AG04450 (cell line): ENCODE measurements around the gene LBX2. TPM values are rescaled to one million over a fixed set of nuclear protein-coding genes. Genes with fewer than 3 reads are reported as not detected.
"Not testable (repeated sequence)": the region's sequence is repeated elsewhere in the genome, so short reads cannot be mapped to it uniquely, and the experiment has no call there.

Experiments
- CTCF ChIA-PET: fragments of 300-600, 350-600 bp; formaldehyde crosslinking; extraction: SDS; loops from one replicate; lab custom pipeline; 2022; ENCODE audit warnings: antibody characterized with exemption, inconsistent platforms; lab: Charles Lee
- POLR2A ChIA-PET: fragments of 350-600 bp; formaldehyde crosslinking; extraction: SDS; loops from one replicate; lab custom pipeline; 2021; ENCODE audit warnings: antibody characterized with exemption, inconsistent platforms; lab: Yijun Ruan, JAX
- DNase-seq: peaks from one replicate; pipeline ENCODE4 v3.0.0-alpha.2; 2011; ENCODE audit warnings: low read depth, low spot score
- H3K27ac ChIP-seq: one replicate; pipeline ENCODE4 v1.5.1; 2012; ENCODE audit warnings: low read depth, low read length, control low read depth
- H3K27me3 ChIP-seq: one replicate; pipeline ENCODE4 v1.6.0; 2012; ENCODE audit warnings: low read length; ENCODE audit not compliant: control insufficient read depth, insufficient read depth
- H3K4me3 ChIP-seq: 2 replicates; pipeline ENCODE4 v1.5.1; 2011; ENCODE audit warnings: mild to moderate bottlenecking, low read depth, low read length, control low read depth
- H3K9me3 ChIP-seq: 2 replicates; pipeline ENCODE4 v1.5.1; 2012; ENCODE audit warnings: low read length; ENCODE audit not compliant: control insufficient read depth, insufficient read depth
- polyA plus RNA-seq: library from polyadenylated mRNA; depleted of rRNA; stranded (reverse); fragments of >200 nt; gene quantifications from 2 replicates; pipeline ENCODE4 v1.2.3, GENCODE V29; 2011
- TF ChIP-seq, protein P1 (sequence below): IDR thresholded peaks from 2 replicates; pipeline ENCODE4 v1.5.1; 2011; ENCODE audit warnings: low read depth, low read length, control low read depth, inconsistent platforms

LBX2 gene
- polyA plus RNA-seq, 1 experiment: 0.86 TPM

DNA sequence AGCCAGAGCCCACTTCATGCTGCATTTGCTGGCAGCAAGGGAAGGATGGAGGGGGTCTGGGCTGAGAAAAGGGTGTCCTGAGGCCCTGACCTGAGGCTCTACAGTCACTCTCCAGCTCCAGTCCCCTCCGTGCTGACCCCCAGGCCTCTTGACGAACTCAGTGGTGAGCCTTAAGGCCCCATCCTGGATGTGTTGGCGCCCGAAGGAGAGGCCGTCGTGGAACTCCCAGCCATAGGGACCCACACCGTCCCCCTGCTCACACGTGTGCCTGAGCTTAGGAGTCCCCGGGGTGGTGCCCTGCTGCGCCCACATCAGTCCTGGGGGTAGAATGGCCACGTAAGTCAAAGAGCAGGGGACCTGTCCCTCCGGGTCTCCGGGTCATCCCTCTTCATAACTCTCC, 35.0 kb downstream of the LBX2 start:
- DNase-seq: no peak
- ChIA-PET POLR2A (interaction anchor here (1.0 to 1.4 kb wide), 2 partner anchors 10 to 112 kb away, joined by 3 read pairs; partner anchors contain the start of gene INO80B), CTCF (interaction anchor here (0.7 to 1.1 kb wide), 3 partner anchors 14 to 55 kb away, joined by 3 to 4 read pairs (median 3); no protein-coding TSS in a partner anchor)
- TF ChIP-seq, protein P1, sequence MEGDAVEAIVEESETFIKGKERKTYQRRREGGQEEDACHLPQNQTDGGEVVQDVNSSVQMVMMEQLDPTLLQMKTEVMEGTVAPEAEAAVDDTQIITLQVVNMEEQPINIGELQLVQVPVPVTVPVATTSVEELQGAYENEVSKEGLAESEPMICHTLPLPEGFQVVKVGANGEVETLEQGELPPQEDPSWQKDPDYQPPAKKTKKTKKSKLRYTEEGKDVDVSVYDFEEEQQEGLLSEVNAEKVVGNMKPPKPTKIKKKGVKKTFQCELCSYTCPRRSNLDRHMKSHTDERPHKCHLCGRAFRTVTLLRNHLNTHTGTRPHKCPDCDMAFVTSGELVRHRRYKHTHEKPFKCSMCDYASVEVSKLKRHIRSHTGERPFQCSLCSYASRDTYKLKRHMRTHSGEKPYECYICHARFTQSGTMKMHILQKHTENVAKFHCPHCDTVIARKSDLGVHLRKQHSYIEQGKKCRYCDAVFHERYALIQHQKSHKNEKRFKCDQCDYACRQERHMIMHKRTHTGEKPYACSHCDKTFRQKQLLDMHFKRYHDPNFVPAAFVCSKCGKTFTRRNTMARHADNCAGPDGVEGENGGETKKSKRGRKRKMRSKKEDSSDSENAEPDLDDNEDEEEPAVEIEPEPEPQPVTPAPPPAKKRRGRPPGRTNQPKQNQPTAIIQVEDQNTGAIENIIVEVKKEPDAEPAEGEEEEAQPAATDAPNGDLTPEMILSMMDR: no peak
- no peak overlapping the region for H3K27ac ChIP-seq
- H3K9me3 ChIP-seq: no peaks in the 10 kb centered on the region; the same call in 1 of the 2 replicates
- H3K27me3 ChIP-seq: no peaks in the 10 kb centered on the region
- peak overlapping the region; percentile 82 for H3K4me3 ChIP-seq

DNA sequence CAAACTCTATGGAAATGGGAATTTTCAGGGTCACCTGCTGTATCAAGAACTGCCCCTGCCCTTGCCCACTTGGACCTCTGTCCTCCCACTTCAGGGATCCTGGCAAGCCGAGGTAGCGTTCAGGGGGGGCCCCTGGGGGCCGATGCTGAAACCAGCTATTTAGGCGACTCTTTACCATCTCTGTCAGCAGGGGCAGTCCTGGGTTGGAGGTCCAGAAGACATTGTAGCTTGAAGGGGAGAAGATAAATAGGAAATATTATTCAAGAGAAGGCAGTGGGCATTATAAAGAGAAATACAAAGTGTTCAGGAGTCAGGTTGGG, 36.7 kb downstream of the LBX2 start:
- H3K9me3 ChIP-seq: no peaks in the 10 kb centered on the region; the same call in 1 of the 2 replicates
- TF ChIP-seq, protein P1: no peak
- ChIA-PET POLR2A (no interaction called here), CTCF (no interaction called here)
- H3K4me3 ChIP-seq: no peak overlapping the region
- H3K27ac ChIP-seq: no peak overlapping the region
- H3K27me3 ChIP-seq: no peaks in the 10 kb centered on the region
- DNase-seq: no peak

DNA sequence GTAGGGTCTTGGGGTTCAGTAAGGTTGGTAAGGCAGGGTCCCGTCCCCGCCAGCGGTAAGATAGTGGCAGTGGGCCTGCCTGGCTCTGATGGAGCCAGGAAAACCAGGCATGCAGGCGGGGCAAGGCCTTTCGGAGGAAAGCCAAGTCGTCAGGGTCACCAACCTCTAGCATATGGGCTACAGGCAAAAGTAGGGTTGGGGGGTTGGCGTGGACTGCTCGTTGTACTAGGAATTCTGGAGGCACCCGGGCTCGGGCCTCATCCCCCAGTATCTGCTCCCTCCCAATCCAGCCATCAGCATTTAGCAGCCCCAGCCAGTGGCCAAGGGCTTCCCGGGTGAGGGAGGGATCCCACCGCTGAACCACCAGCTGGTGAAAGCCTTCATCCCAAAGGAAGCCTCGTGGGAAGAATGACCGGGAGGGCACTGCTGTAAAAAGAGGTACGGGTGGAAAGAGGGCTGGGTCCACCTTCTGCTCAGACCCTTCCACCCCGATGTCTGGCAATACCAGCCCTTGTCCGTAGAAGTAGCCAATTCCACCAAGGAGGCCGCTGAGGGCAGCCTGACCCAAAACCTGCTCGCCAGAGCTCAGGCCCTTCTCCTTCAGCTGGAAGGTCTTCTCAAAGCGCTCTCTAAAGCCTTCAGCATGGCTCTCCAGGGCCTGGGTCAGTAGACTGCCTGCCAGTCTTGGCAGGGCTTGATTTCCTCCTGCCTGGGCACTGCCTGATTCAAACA, 37.2 kb downstream of the LBX2 start:
- H3K4me3 ChIP-seq: no peak overlapping the region
- DNase-seq: no peak
- H3K27ac ChIP-seq: peak overlapping the region; percentile 11
- ChIA-PET CTCF (interaction anchor here (1.2 kb wide), 1 partner anchor 160 kb away, joined by 14 read pairs; no protein-coding TSS in a partner anchor), POLR2A (no interaction called here)
- H3K9me3 ChIP-seq: no peaks in the 10 kb centered on the region; the same call in 1 of the 2 replicates
- H3K27me3 ChIP-seq: no peaks in the 10 kb centered on the region
- TF ChIP-seq, protein P1: no peak

DNA sequence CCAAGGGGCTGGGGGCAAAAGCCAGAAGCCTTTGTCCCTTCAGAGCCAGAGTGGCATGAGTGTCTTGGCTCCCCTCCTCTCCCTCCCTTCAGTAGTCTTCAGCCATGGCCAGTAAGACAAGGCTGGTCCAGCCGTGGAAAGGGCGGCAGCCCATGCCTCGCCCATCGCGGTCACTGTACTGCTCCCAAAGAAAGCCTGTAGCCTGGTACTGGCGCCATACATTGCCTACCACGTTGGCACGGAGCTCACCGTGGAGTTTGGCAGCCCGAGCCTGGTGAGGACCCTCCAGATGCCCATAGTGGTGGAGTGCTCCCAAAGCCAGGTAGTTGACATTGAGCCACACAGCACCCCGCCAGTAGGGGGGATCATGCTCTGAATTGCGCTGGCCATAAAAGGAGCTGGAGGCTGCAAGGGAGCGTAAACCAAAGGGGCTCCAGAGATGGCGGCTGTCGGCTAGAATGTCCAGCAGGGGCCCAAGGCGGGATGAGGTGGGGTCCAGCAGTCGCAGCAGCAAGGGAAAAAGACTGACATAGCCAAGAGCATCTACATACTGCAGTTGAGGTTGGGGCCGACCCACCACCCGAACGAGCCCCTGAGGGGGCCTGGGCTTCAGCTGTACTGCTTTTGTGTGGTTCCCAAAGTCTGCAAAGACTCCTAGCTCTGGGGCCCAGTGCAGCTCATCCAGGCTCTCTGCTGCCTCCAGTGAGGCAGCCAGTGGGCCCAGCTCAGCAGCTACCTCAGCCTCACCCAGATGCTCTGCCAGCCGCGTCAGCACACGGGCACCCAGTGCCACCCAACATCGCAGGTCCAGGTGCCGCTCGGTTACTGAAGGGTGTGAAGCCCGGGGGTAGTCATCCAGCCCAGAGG, 38.0 kb downstream of the LBX2 start:
- POLR2A ChIA-PET: interaction anchor here (0.6 kb wide), 1 partner anchor 28 kb away, joined by 6 read pairs; no protein-coding TSS in a partner anchor
- no peak for DNase-seq
- TF ChIP-seq, protein P1: peak; percentile 28
- Histone ChIP-seq H3K27ac (no peak overlapping the region), H3K27me3 (no peaks in the 10 kb centered on the region), H3K4me3 (no peak overlapping the region), H3K9me3 (no peaks in the 10 kb centered on the region; the same call in 1 of the 2 replicates)
- CTCF ChIA-PET: interaction anchor here (1.2 kb wide), 1 partner anchor 161 kb away, joined by 14 read pairs; no protein-coding TSS in a partner anchor

DNA sequence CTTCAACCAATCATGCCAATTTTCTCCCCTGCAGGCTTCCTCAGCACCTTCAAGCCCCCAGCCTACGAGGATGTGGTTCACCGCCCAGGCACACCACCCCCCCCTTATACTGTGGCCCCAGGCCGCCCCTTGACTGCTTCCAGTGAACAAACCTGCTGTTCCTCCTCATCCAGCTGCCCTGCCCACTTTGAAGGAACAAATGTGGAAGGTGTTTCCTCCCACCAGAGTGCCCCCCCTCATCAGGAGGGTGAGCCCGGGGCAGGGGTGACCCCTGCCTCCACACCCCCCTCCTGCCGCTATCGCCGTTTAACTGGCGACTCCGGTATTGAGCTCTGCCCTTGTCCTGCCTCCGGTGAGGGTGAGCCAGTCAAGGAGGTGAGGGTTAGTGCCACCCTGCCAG, 39.2 kb downstream of the LBX2 start:
- H3K27me3 ChIP-seq, POLR2A ChIA-PET, H3K9me3 ChIP-seq, DNase-seq, H3K4me3 ChIP-seq: not testable (repeated sequence)
- CTCF ChIA-PET: interaction anchor here (1.1 kb wide), 1 partner anchor 12 kb away, joined by 3 read pairs; the partner anchor contains the start of gene MRPL53
- H3K27ac ChIP-seq: peak overlapping the region; percentile 11

DNA sequence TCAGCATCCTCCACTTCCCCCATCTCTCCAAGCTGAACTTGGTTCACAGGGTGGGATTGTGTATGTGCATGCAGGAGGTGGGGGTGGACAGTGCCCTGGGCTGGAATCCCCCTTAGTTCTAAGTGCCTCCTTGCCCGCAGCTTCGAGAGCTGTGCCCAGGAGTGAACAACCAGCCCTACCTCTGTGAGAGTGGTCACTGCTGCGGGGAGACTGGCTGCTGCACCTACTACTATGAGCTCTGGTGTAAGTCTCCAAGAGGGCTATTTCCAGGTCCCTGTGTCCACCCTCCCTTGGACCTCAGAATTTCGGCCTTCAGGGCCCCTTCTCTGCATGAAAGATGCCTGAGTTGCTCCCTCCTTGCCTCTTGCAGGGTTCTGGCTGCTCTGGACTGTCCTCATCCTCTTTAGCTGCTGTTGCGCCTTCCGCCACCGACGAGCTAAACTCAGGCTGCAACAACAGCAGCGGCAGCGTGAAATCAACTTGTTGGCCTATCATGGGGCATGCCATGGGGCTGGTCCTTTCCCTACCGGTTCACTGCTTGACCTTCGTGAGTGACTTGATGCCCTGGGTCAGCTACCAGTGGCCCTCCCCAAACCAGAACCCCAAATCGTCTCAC, 39.8 kb downstream of the LBX2 start:
- H3K9me3 ChIP-seq, H3K27me3 ChIP-seq, H3K27ac ChIP-seq, DNase-seq: not testable (repeated sequence)
- CTCF ChIA-PET: interaction anchor here (1.1 to 2.7 kb wide), 4 partner anchors 13 to 129 kb away, joined by 3 to 6 read pairs (median 4); partner anchors contain the start of genes CCDC142, MRPL53 and TTC31
- POLR2A ChIA-PET: interaction anchor here (2.2 kb wide), 1 partner anchor 12 kb away, joined by 13 read pairs; the partner anchor contains the start of gene MRPL53
- peak overlapping the region; percentile 68 for H3K4me3 ChIP-seq
